OCI-LY7 (cell line): ENCODE measurements around the gene HRH3. TPM values are rescaled to one million over a fixed set of nuclear protein-coding genes. Genes with fewer than 3 reads are reported as not detected.
A peak's percentile ranks its signal among the peaks of the same experiment; 100 is the strongest.

Experiments used
- BruUV-seq: library from RNA; stranded (reverse); fragments of 400-500 nt; replicated peaks from 2 replicates; lab custom pipeline; 2021; lab: Mats Ljungman, UMichigan
- CTCF ChIA-PET: fragments of 300-600 bp; sonication (Branson Sonifier 250); formaldehyde crosslinking; loops from one replicate; lab custom pipeline; 2022; ENCODE audit warnings: antibody characterized with exemption; ENCODE audit not compliant: unreplicated experiment; lab: Charles Lee
- POLR2A ChIA-PET: fragments of 300-600 bp; sonication (Branson Sonifier 250); formaldehyde crosslinking; loops from one replicate; lab custom pipeline; 2022; ENCODE audit warnings: antibody characterized with exemption; lab: Charles Lee
- DNase-seq: peaks from one replicate; pipeline ENCODE4 v3.0.0-alpha.2; 2015; ENCODE audit warnings: low spot score
- H2AFZ ChIP-seq: fragments of 200-600 bp; sonication (generic), shearing (Covaris generic); 2 replicates; pipeline ENCODE4 v1.6.1; 2014; ENCODE audit warnings: mild to moderate bottlenecking, antibody characterized with exemption, low read length, moderate library complexity
- H3K27ac ChIP-seq: fragments of 200-600 bp; sonication (generic); 2 replicates; pipeline ENCODE4 v1.5.1; 2014; ENCODE audit warnings: mixed run types, low read depth, mild to moderate bottlenecking, moderate library complexity, low read length, inconsistent platforms; ENCODE audit not compliant: poor library complexity, severe bottlenecking
- H3K36me3 ChIP-seq: fragments of 200-600 bp; sonication (generic); 2 replicates; pipeline ENCODE4 v1.6.1; 2014; ENCODE audit warnings: mild to moderate bottlenecking, antibody characterized with exemption, low read length, moderate library complexity, mixed read lengths; ENCODE audit not compliant: insufficient read depth
- H3K4me1 ChIP-seq: fragments of 200-600 bp; sonication (generic); 2 replicates; pipeline ENCODE4 v1.5.1; 2014; ENCODE audit warnings: mild to moderate bottlenecking, low read length; ENCODE audit not compliant: insufficient read depth, poor library complexity, severe bottlenecking
- H3K4me2 ChIP-seq: fragments of 200-600 bp; sonication (generic); 2 replicates; pipeline ENCODE4 v1.6.1; 2014; ENCODE audit warnings: mild to moderate bottlenecking, low read length
- H3K4me3 ChIP-seq: fragments of 200-600 bp; sonication (generic); 2 replicates; pipeline ENCODE4 v1.5.1; 2014; ENCODE audit warnings: mild to moderate bottlenecking, low read depth, low read length; ENCODE audit not compliant: poor library complexity, severe bottlenecking
- H3K79me2 ChIP-seq: fragments of 200-600 bp; sonication (generic); 2 replicates; pipeline ENCODE4 v1.6.1; 2016; ENCODE audit warnings: low read depth, mild to moderate bottlenecking, low read length, moderate library complexity, mixed read lengths; ENCODE audit not compliant: insufficient read depth
- H3K9me2 ChIP-seq: fragments of 200-600 bp; sonication (generic); 2 replicates; pipeline ENCODE4 v1.6.1; 2016; ENCODE audit warnings: mild to moderate bottlenecking, low read length, mixed read lengths; ENCODE audit not compliant: insufficient read depth
- H3K9me3 ChIP-seq: fragments of 200-600 bp; sonication (generic); 2 replicates; pipeline ENCODE4 v1.6.1; 2014; ENCODE audit warnings: mild to moderate bottlenecking, mixed run types, low read length, mixed read lengths
- H4K20me1 ChIP-seq: fragments of 200-600 bp; sonication (generic); 2 replicates; pipeline ENCODE4 v1.6.1; 2014; ENCODE audit warnings: mild to moderate bottlenecking, antibody characterized with exemption, low read length, moderate library complexity, mixed read lengths; ENCODE audit not compliant: insufficient read depth
- CTCF ChIP-seq: fragments of 200-600 bp; sonication (generic); conservative IDR thresholded peaks from 2 replicates; pipeline ENCODE4 v1.5.1; 2014; ENCODE audit warnings: mild to moderate bottlenecking, antibody characterized with exemption, low read length, moderate library complexity, mixed read lengths
- EZH2phosphoT487 ChIP-seq: fragments of 200-600 bp; sonication (generic); IDR thresholded peaks from 2 replicates; pipeline ENCODE4 v1.6.1; 2018; ENCODE audit warnings: low read depth, borderline replicate concordance, mild to moderate bottlenecking, mixed run types, antibody characterized with exemption, low read length, moderate library complexity, mixed read lengths
- intact Hi-C: fragments of 100-400 bp; cut with micrococcal nuclease; formaldehyde crosslinking; loops from one replicate; pipeline ENCODE4 v1.10.0; 2022; ENCODE audit not compliant: unreplicated experiment
- total RNA-seq, 2 experiments: library from RNA; depleted of rRNA in 1 of 2; stranded (reverse); fragments of >200 nt in 1 of 2; shearing (Covaris generic) in 1 of 2; gene quantifications; 2 replicates each; pipeline ENCODE4 v1.2.3, GENCODE V29; 2014 to 2022

HRH3 gene
- total RNA-seq, 2 experiments from 2014 or later = not detected

- BruUV-seq = no TSS peak
- Histone ChIP-seq H3K4me1 (no peaks in the 10 kb centered on the region), H3K9me2 (no peaks in the 10 kb centered on the region), H3K9me3 (no peaks in the 10 kb centered on the region), H2AFZ (no peak overlapping the region), H3K4me2 (no peak overlapping the region), H3K4me3 (no peak overlapping the region), H3K36me3 (no peaks in the 10 kb centered on the region), H3K79me2 (no peaks in the 10 kb centered on the region), H4K20me1 (no peaks in the 10 kb centered on the region; the same call in 1 of the 2 replicates), H3K27ac (no peak overlapping the region)
- intact Hi-C loops = no loop called here
- ChIA-PET CTCF (no interaction called here), POLR2A (no interaction called here)
- DNase-seq = no peak
- peak; percentile 41; the same call in 1 of the 2 replicates for TF ChIP-seq CTCF
- TF ChIP-seq EZH2phosphoT487 = no peak
Measured at GRCh38 chr20:62208795-62209755, 11.0 kb downstream of the HRH3 start.

GRCh38 chr20:62208061-62208794, 11.8 kb downstream of the HRH3 start:
- no peak overlapping the region for H3K27ac ChIP-seq
- H3K36me3 ChIP-seq = peaks cover 5% of the 10 kb centered on the region; the same call in 1 of the 2 replicates
- DNase-seq = no peak
- no peak overlapping the region for H3K4me3 ChIP-seq
- POLR2A ChIA-PET = no interaction called here
- H3K9me3 ChIP-seq = no peaks in the 10 kb centered on the region
- intact Hi-C loops = no loop called here
- CTCF ChIA-PET = no interaction called here
- no peak overlapping the region for H2AFZ ChIP-seq
- no TSS peak for BruUV-seq
- no peak overlapping the region for H3K4me2 ChIP-seq
- H3K79me2 ChIP-seq = no peaks in the 10 kb centered on the region
- no peaks in the 10 kb centered on the region for H3K9me2 ChIP-seq
- H3K4me1 ChIP-seq = peaks cover 2% of the 10 kb centered on the region
- TF ChIP-seq EZH2phosphoT487 = no peak
- TF ChIP-seq CTCF = no peak
- H4K20me1 ChIP-seq = no peaks in the 10 kb centered on the region; the same call in 1 of the 2 replicates
